Spleen (tissue), 7 donors: Measurements from ENCODE around the gene NUCB2.

ENCODE experiments used
- CTCF ChIP-seq, 11 experiments: fragments of 200-600 bp in 7 of 11; fragments of 450-650 bp in 4 of 11; sonication (generic) in 4 of 11; IDR thresholded peaks in 8 of 11; conservative IDR thresholded peaks in 3 of 11; 1 replicate in 7 of 11; 2 replicates in 4 of 11; pipeline versions ENCODE4 v1.4.0 to v1.8.0; 2016 to 2021; ENCODE audit warnings: antibody characterized with exemption in 11 of 11, inconsistent platforms in 4 of 11, mild to moderate bottlenecking in 1 of 11
- POLR2AphosphoS5 ChIP-seq, 3 donors: sonication (generic); formaldehyde crosslinking; IDR thresholded peaks; one replicate each; pipeline ENCODE4 v1.5.1; 2017; ENCODE audit warnings: antibody characterized with exemption in 3 of 3
- donor health status: DM: no; HTN: no; CAD: no; lungs with moderate emphysema.
- donor health status: DM: no; HTN: no; CAD: no.
- donor health status: DM: no; HTN: no; CAD: no.

- TF ChIP-seq CTCF (IDR thresholded peaks at IDR 0.05 in 8 of 11, conservative IDR thresholded peaks at IDR 0.05 in 3 of 11) (no peak), POLR2AphosphoS5 (IDR thresholded peaks at IDR 0.05) (no peak)
Measured at GRCh38 chr11:17229481-17230152, 46.9 kb upstream of the NUCB2 start.
